Inflammatory macrophage treated with lipopolysaccharide for 4 hours (primary cell): ENCODE results near the gene AQP6.

ENCODE experiments used
- DNase-seq: peaks from one replicate; pipeline ENCODE4 v3.0.0-alpha.2; 2020

AQP6 gene

DNA sequence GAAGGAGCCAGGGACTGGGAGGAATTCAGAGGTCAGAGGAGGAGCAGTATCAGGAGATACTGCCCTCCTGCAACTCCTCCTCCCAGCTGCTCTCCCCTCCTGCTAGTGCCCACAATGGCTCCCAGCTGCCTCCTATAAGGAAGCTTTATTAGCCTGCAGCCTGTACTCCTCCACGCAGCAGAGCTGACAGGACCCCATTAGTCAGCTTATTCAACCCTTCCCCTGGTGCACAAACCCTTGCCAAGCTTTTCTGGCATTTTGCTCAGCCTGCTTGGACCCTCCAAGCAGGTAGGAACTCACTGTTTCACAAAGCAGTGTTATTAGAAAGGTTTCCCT is 29.2 kb upstream of the AQP6 start:
- DNase-seq, result no peak

DNA sequence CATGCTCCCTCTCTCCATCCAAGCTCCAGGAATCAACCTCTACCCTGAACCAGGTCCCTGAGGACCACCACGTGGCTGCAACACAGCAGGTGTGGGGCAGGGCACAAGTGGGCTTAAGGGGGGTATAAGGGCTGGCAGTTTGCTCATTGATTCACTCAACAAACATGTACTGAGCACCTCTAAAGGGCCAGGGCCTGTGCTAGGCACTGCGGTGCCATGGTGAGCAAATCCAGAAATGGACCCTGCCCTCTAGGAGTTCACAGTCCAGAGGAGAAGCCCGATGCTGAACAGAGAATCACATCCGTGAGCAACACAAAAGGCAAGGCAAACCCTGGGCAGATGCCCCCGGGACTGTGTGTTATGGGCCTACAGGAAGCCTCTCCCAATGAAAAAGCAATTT is 28.7 kb upstream of the AQP6 start:
- no peak for DNase-seq

DNA sequence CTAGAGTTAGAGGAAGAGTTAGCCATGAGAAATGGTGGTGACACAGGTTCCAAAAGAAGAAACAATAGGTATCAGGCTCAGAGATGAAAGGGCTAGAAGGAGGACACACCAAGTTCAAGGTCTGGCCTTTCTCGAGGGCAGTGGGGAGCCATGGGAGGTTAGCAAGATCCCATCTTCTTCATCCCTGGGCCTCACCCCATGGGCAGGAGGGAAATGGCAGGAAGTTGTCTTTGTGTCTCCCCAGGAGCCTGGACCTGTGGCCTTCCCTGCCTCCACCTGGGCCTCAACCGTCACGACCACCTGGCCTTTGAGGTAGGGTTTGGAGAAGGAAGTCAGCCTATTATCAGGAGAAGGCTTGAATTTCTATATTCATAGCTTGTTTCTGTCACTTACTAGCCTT is 28.0 kb upstream of the AQP6 start:
- DNase-seq, result no peak

DNA sequence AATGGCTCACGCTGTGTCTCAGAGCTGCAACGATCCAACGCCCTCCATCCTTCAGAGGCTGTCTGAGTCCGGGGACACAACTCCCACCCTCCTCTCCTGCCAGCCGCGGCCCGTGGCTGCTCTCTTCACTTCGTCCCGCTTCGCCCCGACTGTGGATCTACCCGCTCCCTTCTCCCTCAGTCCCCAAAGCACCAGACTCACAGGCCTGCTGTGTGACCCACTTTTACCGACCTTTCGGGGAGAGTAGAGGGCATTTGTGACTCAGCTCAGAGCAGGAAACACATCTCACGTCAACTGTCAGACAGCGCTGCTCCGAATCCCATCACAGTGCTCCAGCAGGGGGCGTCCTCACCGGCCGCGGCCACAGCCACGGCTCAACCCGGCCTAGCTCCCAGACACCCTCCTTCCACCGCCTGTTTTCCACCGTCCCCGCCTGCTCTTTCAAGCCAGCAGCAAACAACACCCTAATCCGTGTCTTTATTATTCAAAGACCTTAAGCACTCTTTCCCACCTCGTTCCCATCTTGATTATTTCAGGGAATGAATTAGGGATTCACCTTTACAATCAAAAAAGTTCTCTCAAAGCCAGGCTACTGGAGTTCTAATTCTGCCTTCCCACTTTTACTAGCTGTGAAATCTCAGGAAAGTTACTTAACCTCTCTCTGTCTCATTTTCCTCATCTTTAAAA is 27.2 kb upstream of the AQP6 start:
- DNase-seq, result peak; percentile 78

DNA sequence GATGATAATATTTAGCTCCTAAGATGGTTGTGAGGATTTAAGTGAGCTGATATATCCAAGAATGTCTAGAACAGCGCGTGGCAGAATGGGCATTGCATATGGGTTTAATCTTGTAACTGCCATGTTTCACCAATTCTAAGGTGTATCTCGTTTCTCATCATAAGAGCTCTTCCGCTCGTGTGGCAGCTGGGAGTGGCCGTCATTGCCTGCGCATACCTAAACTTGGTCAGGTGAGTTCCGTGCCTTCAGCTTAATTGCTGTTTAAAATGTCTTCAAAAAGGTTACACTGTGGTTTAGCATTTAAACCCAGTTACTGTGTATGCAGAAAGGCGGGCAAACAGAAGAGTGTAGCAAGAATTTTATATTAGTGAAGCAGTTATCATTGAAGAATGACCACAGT is 26.7 kb upstream of the AQP6 start:
- no peak for DNase-seq

DNA sequence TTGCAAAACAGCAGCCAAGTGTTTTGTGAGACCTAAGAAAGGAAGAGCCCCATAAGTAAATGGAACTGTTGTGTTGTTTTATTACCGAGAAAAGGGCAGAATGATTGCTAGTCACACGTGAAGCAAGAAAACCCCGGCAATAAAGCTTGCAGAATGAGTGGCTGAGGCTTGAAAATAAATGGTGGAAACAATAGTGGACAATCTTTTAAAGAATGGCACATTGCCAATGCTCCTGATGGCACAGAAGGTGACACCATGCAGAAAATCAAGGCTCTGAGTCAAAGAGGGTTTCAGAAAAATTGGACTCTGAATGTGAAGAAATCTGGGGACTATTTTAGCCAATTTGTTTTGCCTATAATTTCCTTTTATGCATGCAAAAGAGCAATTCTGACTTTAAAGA is 26.2 kb upstream of the AQP6 start:
- no peak for DNase-seq

- DNase-seq, result no peak
These were observed 25.0 kb upstream of the AQP6 start for GRCh38 chr12:49947593-49948226.

- peak; percentile 87 for DNase-seq
These were observed 23.6 kb upstream of the AQP6 start for GRCh38 chr12:49948866-49949845.

DNA sequence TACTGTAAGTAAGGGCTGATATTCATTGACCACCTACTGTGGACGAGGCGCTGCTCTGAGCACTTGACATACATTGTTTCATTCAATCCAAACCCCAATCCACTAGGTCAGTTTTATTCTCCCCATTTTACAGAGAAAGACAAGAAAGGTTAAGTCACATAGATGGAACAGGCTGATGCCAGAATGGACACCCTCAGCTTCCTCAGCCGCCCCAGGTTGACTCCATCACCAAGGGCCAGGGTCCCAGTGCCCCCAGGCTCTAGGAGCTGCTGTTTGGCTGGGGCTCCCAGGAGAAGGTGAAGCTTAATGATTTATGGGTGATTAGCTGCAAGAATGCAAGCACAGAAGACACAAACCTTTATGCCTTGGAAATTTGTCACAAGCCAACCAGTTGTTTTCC is 22.9 kb upstream of the AQP6 start:
- DNase-seq, result no peak

DNA sequence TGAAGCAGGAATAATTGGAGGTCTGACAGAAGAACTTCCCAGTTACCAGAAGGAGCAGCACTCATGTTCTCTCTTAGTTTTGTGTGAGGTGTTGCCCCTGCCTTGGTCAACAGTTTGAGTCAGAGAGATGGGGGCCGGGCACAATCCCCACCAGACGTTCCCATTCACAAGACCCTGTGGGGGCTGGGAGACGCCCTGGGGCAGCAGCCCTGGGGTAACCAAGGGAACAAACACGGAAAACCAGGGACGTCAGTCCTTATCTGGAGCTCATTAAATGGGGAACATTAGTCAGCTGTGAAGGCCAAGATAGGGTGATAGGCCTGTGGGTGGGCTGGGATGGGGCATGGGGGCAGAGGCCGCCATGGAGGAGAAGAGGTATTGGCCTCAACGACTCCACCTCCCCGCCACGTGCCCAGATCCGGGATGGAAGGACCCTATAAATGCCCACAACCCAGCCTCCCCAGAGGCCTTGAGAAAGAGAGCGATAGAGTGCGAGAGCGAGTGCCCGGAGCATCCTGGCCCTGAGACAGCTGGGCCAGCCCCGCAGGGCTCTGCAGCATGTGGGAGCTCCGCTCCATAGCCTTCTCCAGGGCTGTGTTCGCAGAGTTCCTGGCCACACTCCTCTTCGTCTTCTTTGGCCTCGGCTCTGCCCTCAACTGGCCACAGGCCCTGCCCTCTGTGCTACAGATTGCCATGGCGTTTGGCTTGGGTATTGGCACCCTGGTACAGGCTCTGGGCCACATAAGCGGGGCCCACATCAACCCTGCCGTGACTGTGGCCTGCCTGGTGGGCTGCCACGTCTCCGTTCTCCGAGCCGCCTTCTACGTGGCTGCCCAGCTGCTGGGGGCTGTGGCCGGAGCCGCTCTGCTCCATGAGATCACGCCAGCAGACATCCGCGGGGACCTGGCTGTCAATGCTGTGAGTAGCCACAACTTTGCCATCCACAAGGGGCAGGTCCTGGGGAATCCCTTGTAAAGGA is 22.2 kb upstream of the AQP6 start, which contains the start of gene AQP2:
Gene AQP2 (plus strand): TSS at position 465 of the 979 bp plus-strand sequence. CDS start 94 bp downstream, at position 559.
- no peak for DNase-seq

DNA sequence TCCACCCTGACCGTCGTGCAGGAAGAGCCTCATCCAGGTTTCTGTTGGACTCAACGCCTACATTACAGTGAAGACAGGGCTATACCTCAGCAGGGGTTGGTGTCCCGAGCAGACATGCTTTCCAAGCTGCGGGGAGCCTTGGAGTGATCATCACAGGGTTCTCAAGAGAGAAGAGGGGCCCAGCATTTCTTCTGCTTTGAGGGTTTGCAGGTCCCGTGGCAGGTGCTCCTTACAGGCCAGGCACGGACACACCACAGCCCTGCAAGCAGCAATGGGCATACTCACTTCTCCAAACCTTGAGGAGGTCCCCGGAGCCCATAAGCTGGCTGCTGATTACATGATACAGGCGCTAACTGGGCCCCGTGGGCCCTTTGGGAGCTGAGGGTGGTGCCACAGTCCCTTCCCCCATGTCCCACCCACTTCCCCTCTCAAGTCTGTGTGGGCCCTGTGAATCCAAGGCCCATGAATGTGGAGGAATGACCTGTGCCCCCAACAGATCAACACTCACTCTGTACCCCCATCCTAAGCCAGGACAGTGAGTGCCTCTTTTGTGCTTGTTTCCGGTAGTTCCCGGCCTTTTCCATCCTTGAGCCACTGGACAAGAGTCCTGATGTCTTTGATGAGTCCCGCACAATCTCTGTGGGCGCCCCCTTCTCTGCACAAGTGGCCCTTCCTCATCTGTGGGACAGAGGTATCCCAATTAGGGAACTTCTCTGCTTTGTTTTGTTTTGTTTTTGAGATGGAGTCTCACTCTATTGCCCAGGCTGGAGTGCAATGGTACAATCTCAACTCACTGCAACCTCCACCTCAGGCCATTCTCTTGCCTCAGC is 21.1 kb upstream of the AQP6 start:
- no peak for DNase-seq

DNA sequence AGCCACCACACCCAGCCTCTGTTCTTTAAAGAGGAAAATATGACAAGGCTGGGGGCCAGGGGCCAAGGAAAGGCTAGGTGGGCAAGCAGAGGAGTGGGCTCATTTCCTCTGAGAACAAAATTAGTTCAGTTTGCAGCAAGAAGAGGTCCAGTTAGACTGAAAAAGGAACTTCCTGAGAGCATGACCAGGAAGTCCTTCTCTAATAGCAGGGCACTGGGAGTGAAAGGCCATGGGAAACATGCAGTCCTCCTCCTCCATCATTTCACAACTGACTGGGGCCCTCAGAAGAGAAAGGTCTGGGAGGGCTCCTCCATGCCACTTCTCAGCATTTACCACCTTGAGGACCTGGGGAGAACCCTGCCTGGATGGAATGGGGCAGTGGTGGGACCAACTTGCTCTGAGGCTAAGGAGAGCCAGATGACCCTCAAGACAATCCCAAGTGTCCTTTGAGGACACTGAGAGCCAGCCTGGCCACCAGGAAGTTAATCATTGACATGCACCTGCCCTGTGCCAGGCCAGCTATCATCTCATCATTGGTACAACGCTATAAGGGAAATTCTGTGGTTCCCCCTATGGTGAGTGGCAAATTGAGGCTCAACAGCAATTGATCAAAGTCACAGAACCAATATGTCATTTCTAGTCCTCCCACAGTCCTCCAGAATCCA is 20.2 kb upstream of the AQP6 start:
- DNase-seq, result peak; percentile 70

- no peak for DNase-seq
These were observed 19.6 kb upstream of the AQP6 start for GRCh38 chr12:49953151-49953550.

- DNase-seq, result no peak
These were observed 18.5 kb upstream of the AQP6 start for GRCh38 chr12:49953961-49954846.

- no peak for DNase-seq
These were observed 17.6 kb upstream of the AQP6 start for GRCh38 chr12:49954863-49955830.

- DNase-seq, result peak; percentile 28
These were observed 16.7 kb upstream of the AQP6 start for GRCh38 chr12:49955899-49956662.

DNA sequence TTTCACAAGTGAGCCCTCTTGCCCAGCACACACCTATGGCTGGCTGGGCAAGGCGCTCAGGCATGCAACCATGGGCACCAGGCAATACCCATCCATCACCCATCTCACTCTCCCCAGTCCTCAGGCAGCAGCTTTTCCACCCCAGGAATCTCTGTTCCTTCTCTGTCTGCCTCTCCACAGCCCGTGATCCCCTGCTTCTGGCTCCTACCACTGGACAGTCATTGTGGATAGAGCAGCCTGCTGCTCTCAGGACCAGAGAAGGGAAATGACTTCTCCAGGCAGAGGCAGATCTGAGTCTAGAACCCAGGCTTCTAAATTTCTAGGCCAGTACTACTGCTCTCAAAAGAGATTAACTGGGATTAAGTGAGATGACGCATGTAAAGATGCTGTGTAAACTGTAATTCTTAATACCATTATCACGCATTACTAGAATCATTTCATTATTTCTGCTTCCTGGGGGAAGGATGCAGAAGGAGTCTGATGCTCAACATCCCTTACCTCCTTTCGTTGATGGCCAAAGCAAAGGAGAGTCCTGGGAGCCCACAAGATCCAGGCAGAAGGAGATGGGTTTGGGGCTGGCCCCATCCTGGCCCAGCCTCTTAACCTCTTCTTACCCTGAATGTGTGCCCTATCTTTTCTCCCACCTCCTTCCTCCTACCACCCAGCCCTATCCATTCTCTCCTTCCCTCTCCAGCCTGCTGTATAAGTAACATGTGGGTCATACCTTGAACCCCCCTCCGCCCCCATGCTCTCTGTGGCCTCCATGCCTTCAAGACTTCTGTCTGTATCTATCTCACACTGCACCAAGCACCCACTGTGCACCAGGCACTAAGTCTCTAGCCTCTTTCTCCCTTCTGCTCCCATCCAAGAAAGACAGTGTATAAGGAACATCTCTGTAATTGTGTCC is 15.8 kb upstream of the AQP6 start:
- DNase-seq, result no peak
